K562 (cell line): ENCODE data around the gene CBX1. TPM values are rescaled to one million over a fixed set of nuclear protein-coding genes. Genes with fewer than 3 reads are reported as not detected.
A peak's percentile ranks its signal among the peaks of the same experiment; 100 is the strongest.

ENCODE experiments used
- C11orf30 ChIP-seq: fragments of 450-650 bp; IDR thresholded peaks from 2 replicates; pipeline ENCODE4 v1.6.1; 2016; ENCODE audit warnings: low read depth, mild to moderate bottlenecking
- EP400 ChIP-seq: fragments of 450-650 bp; IDR thresholded peaks from 2 replicates; pipeline ENCODE4 v1.6.1; 2017; ENCODE audit warnings: antibody characterized with exemption, mild to moderate bottlenecking, moderate library complexity
- FOXJ2 ChIP-seq: fragments of 200-800 bp; sonication (Bioruptor generic); IDR thresholded peaks from 2 replicates; pipeline ENCODE4 v1.6.1; 2016; ENCODE audit warnings: missing genetic modification characterization, missing compliant biosample characterization
- KDM1A ChIP-seq, 2 experiments: fragments of 450-650 bp; IDR thresholded peaks; 2 replicates each; pipeline ENCODE4 v1.6.1; 2016; ENCODE audit warnings: mild to moderate bottlenecking in 2 of 2
- MBD2 ChIP-seq: sonication (generic); IDR thresholded peaks from 2 replicates; pipeline ENCODE4 v1.6.1; 2016; ENCODE audit warnings: low read depth, borderline replicate concordance
- MXI1 ChIP-seq: IDR thresholded peaks from 2 replicates; pipeline ENCODE4 v1.6.1; 2011; ENCODE audit warnings: low read depth, mild to moderate bottlenecking, improper control_type of control experiment, low read length
- NEUROD1 ChIP-seq: fragments of 150-350 bp; IDR thresholded peaks from 2 replicates; pipeline ENCODE4 v1.6.1; 2014; ENCODE audit warnings: borderline replicate concordance, low read length, low read depth; ENCODE audit not compliant: partially characterized antibody
- NRF1 ChIP-seq, 2 experiments: fragments of 450-650 bp; IDR thresholded peaks in 1 of 2; conservative IDR thresholded peaks in 1 of 2; 2 replicates each; pipeline ENCODE4 v1.6.1; 2014; ENCODE audit warnings: mild to moderate bottlenecking in 2 of 2
- RFX1 ChIP-seq: fragments of 450-650 bp; IDR thresholded peaks from 2 replicates; pipeline ENCODE4 v1.6.1; 2016; ENCODE audit warnings: mild to moderate bottlenecking, moderate library complexity
- ZNF444 ChIP-seq: fragments of 250-450 bp; sonication (Bioruptor Pico); IDR thresholded peaks from 2 replicates; pipeline ENCODE4 v1.4.0; 2020; ENCODE audit warnings: mild to moderate bottlenecking, moderate library complexity
- ZNF445 ChIP-seq: fragments of 250-450 bp; sonication (Bioruptor Pico); IDR thresholded peaks from 2 replicates; pipeline ENCODE4 v1.4.0; 2020; ENCODE audit warnings: low read depth, mild to moderate bottlenecking, moderate library complexity
- polyA plus RNA-seq, 8 experiments: library from polyadenylated mRNA; depleted of rRNA in 4 of 8; stranded (reverse) in 5 of 8; unstranded in 3 of 8; fragments of >200 nt; fragmentation: Nextera tagmentation in 2 of 8; fragmentation: Illumina TruSeq in 1 of 8; extraction: Ambion mirVana in 2 of 8; extraction: Trizol in 1 of 8; gene quantifications; 2 replicates each; pipeline versions ENCODE4 v1.2.1 to v1.2.3, GENCODE V29; 2011 to 2014; ENCODE audit warnings: inconsistent platforms in 1 of 8, missing spikeins in 1 of 8
- total RNA-seq, 7 experiments: library from RNA; depleted of rRNA in 6 of 7; stranded (reverse); fragments of >200 nt in 6 of 7; fragmentation: Illumina TruSeq in 2 of 7; extraction: Trizol in 2 of 7; gene quantifications; 2 replicates each; pipeline versions ENCODE4 v1.2.1 to v1.2.3, GENCODE V29; 2011 to 2021; ENCODE audit warnings: low replicate concordance in 1 of 7
- TF ChIP-seq, protein P1 (sequence below): fragments of 250-450 bp; sonication (Bioruptor Pico); IDR thresholded peaks from 2 replicates; pipeline ENCODE4 v1.5.0; 2021; ENCODE audit warnings: mild to moderate bottlenecking, moderate library complexity
- TF ChIP-seq, protein P2 (sequence below): fragments of 450-650 bp; IDR thresholded peaks from 2 replicates; pipeline ENCODE4 v1.6.1; 2016
- TF ChIP-seq, protein P3 (sequence below): fragments of 250-450 bp; sonication (Bioruptor Pico); IDR thresholded peaks from 2 replicates; pipeline ENCODE4 v1.4.0; 2020

Gene CBX1
- total and polyA plus RNA-seq, 9 of the 15 experiments (the other 6 are each of a cell fraction or from before 2014, with no cell fraction given): 10.6 to 95.7 (median 52.7) TPM

DNA sequence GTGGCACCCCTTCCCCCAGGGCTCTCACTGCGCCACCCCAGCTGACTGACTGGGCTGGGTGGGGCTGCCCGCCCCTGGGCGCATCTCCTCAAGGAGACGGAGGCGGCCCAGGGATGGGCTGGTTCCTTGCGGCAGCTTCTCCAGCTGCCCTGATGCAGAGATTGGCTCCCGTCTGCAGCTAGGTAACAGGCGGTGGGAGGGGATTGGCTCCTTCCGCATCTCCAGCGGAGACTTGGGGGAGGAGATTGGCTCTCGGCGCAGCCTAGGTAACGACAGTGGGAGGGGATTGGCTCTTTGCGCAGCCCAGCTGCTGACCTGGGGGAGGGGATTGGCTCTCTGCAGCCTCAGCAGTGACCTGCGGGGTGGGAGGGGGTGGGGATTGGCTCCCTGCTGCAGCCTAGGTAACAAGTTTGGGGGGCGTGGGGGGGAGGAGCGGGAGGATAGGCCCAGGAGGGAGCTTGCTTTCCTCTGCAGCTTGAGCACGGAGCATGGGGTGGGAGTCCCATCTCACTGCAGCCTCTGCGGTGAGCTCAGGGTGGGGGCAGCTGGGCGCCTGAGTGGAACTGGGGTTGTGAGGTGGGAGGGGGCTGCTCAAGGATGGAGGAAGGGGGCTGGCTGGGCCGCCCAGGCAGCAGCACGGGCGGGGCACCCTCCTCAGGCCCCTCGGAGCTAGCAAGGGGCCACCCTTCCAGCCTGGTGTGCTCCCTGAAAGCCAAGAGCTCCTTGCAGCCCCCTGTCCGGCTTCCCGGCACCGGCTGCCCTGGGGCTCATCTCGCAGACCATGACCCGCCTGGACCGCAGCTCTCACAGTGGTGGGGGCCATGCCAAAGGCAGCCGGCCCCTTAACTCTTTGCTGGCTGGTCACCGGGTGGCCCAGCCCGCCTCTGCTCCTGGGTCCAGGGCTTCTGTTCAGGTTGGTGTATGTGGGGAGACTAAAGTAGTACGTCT is 46.8 kb downstream of the CBX1 start (continued):
- no peak for TF ChIP-seq ZNF444 (CRISPR knock-in tag)
- no peak for TF ChIP-seq EP400
- TF ChIP-seq KDM1A (IDR thresholded peaks at IDR 0.05): 0 out of 4 replicates have a peak, but pooled peaks of 1 of the 2 experiments have one; percentile 20
- 0 out of 2 replicates have a peak, but pooled peaks have one; percentile 19 for TF ChIP-seq MXI1
- TF ChIP-seq, protein P1, sequence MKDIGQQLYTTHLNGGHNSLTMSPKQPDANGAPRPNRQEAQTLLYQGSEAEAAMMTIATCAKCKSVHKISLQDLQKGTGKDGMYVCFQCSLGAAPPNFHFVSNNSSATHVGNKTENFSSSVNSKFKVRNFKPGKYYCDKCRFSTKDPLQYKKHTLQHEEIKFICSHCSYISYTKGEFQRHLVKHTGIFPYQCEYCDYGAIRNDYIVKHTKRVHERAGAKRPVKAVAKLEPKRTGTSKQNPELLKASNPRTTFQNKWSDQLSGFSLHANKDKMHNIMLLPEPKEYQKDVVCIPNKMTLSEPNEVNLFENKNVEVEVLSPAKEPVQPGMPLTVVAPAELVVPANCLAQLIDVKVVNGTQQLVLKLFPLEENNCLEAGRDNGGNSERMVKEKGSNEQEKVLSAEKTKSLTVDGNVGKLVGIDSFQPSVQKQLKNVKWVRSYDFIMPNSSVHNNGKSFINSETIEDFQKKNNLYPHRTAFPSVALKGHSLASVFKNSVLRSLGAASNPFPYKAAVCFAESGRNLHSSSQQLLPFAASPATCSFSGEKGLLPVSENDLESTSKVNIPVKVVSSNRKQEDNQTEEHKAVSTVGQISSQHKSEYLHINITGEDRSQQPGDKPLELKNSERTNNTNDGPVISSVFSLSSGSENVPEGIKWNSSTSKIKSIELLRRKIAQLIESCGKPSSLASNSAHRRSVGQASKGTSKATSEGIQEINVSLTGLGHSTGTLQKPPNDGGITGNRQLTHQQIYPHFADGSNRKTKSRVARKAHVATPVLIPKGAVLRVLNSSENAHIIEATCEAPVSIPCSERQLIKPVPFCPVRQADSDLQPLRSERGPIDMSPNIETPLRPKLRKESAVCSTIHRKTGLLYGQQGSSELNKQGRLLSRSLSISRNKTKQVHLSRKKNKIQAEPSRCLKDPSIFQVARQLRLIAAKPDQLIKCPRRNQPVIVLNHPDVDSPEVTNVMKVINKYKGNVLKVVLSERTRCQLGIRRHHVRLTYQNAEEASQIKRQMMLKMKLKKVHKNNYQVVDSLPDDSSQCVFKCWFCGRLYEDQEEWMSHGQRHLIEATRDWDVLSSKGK (CRISPR knock-in tag): no peak
- no peak for TF ChIP-seq ZNF445 (CRISPR knock-in tag)
- no peak for TF ChIP-seq C11orf30
- TF ChIP-seq FOXJ2: no peak
- peak; percentile 88 for TF ChIP-seq RFX1
- TF ChIP-seq NRF1 (conservative IDR thresholded peaks at IDR 0.05 in 1 of 2, IDR thresholded peaks at IDR 0.05 in 1 of 2): peak; percentile 76 to 81
- TF ChIP-seq NEUROD1: peak; percentile 72
- TF ChIP-seq, protein P2, sequence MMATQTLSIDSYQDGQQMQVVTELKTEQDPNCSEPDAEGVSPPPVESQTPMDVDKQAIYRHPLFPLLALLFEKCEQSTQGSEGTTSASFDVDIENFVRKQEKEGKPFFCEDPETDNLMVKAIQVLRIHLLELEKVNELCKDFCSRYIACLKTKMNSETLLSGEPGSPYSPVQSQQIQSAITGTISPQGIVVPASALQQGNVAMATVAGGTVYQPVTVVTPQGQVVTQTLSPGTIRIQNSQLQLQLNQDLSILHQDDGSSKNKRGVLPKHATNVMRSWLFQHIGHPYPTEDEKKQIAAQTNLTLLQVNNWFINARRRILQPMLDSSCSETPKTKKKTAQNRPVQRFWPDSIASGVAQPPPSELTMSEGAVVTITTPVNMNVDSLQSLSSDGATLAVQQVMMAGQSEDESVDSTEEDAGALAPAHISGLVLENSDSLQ: peak; percentile 68
- TF ChIP-seq, protein P3, sequence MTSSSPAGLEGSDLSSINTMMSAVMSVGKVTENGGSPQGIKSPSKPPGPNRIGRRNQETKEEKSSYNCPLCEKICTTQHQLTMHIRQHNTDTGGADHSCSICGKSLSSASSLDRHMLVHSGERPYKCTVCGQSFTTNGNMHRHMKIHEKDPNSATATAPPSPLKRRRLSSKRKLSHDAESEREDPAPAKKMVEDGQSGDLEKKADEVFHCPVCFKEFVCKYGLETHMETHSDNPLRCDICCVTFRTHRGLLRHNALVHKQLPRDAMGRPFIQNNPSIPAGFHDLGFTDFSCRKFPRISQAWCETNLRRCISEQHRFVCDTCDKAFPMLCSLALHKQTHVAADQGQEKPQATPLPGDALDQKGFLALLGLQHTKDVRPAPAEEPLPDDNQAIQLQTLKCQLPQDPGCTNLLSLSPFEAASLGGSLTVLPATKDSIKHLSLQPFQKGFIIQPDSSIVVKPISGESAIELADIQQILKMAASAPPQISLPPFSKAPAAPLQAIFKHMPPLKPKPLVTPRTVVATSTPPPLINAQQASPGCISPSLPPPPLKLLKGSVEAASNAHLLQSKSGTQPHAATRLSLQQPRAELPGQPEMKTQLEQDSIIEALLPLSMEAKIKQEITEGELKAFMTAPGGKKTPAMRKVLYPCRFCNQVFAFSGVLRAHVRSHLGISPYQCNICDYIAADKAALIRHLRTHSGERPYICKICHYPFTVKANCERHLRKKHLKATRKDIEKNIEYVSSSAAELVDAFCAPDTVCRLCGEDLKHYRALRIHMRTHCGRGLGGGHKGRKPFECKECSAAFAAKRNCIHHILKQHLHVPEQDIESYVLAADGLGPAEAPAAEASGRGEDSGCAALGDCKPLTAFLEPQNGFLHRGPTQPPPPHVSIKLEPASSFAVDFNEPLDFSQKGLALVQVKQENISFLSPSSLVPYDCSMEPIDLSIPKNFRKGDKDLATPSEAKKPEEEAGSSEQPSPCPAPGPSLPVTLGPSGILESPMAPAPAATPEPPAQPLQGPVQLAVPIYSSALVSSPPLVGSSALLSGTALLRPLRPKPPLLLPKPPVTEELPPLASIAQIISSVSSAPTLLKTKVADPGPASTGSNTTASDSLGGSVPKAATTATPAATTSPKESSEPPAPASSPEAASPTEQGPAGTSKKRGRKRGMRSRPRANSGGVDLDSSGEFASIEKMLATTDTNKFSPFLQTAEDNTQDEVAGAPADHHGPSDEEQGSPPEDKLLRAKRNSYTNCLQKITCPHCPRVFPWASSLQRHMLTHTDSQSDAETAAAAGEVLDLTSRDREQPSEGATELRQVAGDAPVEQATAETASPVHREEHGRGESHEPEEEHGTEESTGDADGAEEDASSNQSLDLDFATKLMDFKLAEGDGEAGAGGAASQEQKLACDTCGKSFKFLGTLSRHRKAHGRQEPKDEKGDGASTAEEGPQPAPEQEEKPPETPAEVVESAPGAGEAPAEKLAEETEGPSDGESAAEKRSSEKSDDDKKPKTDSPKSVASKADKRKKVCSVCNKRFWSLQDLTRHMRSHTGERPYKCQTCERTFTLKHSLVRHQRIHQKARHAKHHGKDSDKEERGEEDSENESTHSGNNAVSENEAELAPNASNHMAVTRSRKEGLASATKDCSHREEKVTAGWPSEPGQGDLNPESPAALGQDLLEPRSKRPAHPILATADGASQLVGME (CRISPR knock-in tag): peak; percentile 75; the same call in 1 of the 2 replicates
- TF ChIP-seq MBD2: peak; percentile 69; the same call in 1 of the 2 replicates
